Measurements from ENCODE around the gene PLEKHA7. TPM values are rescaled to one million over a fixed set of nuclear protein-coding genes. Genes with fewer than 3 reads are reported as not detected.

PLEKHA7 gene
- total RNA-seq, 2 donors from 2014 or later, result 10.8 to 17.6 TPM

- H3K4me3 ChIP-seq, result no peak overlapping the region
- no peak overlapping the region for H3K27ac ChIP-seq
- no peaks in the 10 kb centered on the region for H3K27me3 ChIP-seq (replicated peaks; ENCODE audit: insufficient read depth)
- no peaks in the 10 kb centered on the region for H3K4me1 ChIP-seq (ENCODE audit: control insufficient read depth in 1 of 2, low read depth in 2 of 2)
- no peaks in the 10 kb centered on the region for H3K36me3 ChIP-seq
- no peak for DNase-seq (ENCODE audit: low spot score)
- H3K9me3 ChIP-seq, result no peaks in the 10 kb centered on the region
- TF ChIP-seq, protein P1, sequence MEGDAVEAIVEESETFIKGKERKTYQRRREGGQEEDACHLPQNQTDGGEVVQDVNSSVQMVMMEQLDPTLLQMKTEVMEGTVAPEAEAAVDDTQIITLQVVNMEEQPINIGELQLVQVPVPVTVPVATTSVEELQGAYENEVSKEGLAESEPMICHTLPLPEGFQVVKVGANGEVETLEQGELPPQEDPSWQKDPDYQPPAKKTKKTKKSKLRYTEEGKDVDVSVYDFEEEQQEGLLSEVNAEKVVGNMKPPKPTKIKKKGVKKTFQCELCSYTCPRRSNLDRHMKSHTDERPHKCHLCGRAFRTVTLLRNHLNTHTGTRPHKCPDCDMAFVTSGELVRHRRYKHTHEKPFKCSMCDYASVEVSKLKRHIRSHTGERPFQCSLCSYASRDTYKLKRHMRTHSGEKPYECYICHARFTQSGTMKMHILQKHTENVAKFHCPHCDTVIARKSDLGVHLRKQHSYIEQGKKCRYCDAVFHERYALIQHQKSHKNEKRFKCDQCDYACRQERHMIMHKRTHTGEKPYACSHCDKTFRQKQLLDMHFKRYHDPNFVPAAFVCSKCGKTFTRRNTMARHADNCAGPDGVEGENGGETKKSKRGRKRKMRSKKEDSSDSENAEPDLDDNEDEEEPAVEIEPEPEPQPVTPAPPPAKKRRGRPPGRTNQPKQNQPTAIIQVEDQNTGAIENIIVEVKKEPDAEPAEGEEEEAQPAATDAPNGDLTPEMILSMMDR (IDR thresholded peaks at IDR 0.05), result no peak
- no peak for ATAC-seq (ENCODE audit: insufficient number of reproducible peaks, low FRiP score, low read depth)
These were observed 172.7 kb downstream of the PLEKHA7 start for GRCh38 chr11:16841481-16841880.

DNA sequence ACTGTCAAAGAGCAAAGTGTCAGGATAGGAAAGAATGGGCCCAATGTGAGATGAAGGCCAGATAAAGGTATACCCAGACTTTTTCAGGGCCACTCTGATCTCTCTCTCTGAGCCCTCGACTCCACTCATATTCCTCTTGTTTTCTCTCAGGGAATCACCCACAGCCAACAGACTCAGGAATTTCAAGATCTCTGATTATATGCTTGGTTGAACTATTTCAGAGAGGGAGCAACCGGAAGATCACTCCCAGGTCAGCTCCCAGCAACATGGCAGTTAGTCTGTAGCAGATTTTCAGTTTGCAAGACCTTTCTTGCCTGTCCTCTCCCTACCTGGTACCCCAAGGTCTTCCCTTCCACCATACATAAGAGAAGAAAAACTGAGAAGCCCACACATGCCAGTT is 173.3 kb downstream of the PLEKHA7 start:
- H3K27ac ChIP-seq, result no peak overlapping the region
- TF ChIP-seq, protein P1 (IDR thresholded peaks at IDR 0.05), result no peak

GRCh38 chr11:16839821-16840220 is 174.4 kb downstream of the PLEKHA7 start:
- ATAC-seq (ENCODE audit: insufficient number of reproducible peaks, low FRiP score, low read depth), result no peak
- DNase-seq (ENCODE audit: low spot score), result no peak
- Histone ChIP-seq H3K4me1 (ENCODE audit: control insufficient read depth in 1 of 2, low read depth in 2 of 2) (no peaks in the 10 kb centered on the region), H3K27me3 (replicated peaks; ENCODE audit: insufficient read depth) (no peaks in the 10 kb centered on the region), H3K4me3 (no peak overlapping the region), H3K9me3 (no peaks in the 10 kb centered on the region), H3K27ac (no peak overlapping the region), H3K36me3 (no peaks in the 10 kb centered on the region)
- TF ChIP-seq, protein P1 (IDR thresholded peaks at IDR 0.05), result no peak

More for the DNA sequence above, 173.3 kb downstream of the PLEKHA7 start:
- no peaks in the 10 kb centered on the region for H3K36me3 ChIP-seq
- no peak overlapping the region for H3K4me3 ChIP-seq
- no peaks in the 10 kb centered on the region for H3K27me3 ChIP-seq (replicated peaks; ENCODE audit: insufficient read depth)
- ATAC-seq (ENCODE audit: insufficient number of reproducible peaks, low FRiP score, low read depth), result no peak
- no peaks in the 10 kb centered on the region for H3K9me3 ChIP-seq
- no peak for DNase-seq (ENCODE audit: low spot score)
- no peaks in the 10 kb centered on the region for H3K4me1 ChIP-seq (ENCODE audit: control insufficient read depth in 1 of 2, low read depth in 2 of 2)

DNA sequence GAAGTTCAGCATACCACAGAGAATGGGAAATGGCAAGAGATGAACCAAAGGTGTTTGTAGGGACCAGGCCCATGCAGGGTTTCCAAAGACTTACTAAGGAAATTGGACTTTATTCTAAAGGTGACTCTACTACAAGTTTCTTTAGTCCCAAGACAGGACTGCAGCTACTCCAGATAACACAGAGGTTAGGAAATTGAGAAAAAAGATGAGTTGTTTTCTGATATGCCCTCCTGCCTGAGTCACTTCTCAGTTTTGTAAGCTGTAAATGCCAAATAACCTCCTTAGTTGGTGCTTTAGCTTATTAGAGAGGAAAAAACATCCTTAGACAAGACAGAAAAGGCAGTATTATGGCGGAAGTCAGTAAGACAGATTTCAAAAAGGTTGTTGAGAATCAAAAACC is 179.8 kb downstream of the PLEKHA7 start:
- Histone ChIP-seq H3K27me3 (replicated peaks; ENCODE audit: insufficient read depth) (no peaks in the 10 kb centered on the region), H3K36me3 (no peaks in the 10 kb centered on the region)

GRCh38 chr11:16833026-16833425 is 181.2 kb downstream of the PLEKHA7 start:
- TF ChIP-seq, protein P1 (IDR thresholded peaks at IDR 0.05), result no peak
- ATAC-seq (ENCODE audit: insufficient number of reproducible peaks, low FRiP score, low read depth) (no peak), DNase-seq (ENCODE audit: low spot score) (no peak)
- Histone ChIP-seq H3K9me3 (no peaks in the 10 kb centered on the region), H3K27ac (no peak overlapping the region), H3K4me1 (ENCODE audit: control insufficient read depth in 1 of 2, low read depth in 2 of 2) (no peaks in the 10 kb centered on the region), H3K4me3 (no peak overlapping the region), H3K36me3 (no peaks in the 10 kb centered on the region), H3K27me3 (replicated peaks; ENCODE audit: insufficient read depth) (no peaks in the 10 kb centered on the region)

More for the DNA sequence above, 179.8 kb downstream of the PLEKHA7 start:
- Histone ChIP-seq H3K9me3 (no peaks in the 10 kb centered on the region), H3K4me3 (no peak overlapping the region), H3K27ac (no peak overlapping the region), H3K4me1 (ENCODE audit: control insufficient read depth in 1 of 2, low read depth in 2 of 2) (no peaks in the 10 kb centered on the region)
- DNase-seq (ENCODE audit: low spot score) (no peak), ATAC-seq (ENCODE audit: insufficient number of reproducible peaks, low FRiP score, low read depth) (no peak)
- TF ChIP-seq, protein P1 (IDR thresholded peaks at IDR 0.05), result no peak
